ENCODE results near the gene SHMT1. TPM values are rescaled to one million over a fixed set of nuclear protein-coding genes. Genes with fewer than 3 reads are reported as not detected.

Gene SHMT1
- total and polyA plus RNA-seq, 2 of the 4 experiments (the other 2 are of a cell fraction) = 7.5 to 8.1 TPM

- Histone ChIP-seq H3K79me1 (ENCODE audit: low read depth in 1 of 2, low read length in 2 of 2) (peaks cover 7 to 28% of the 10 kb centered on the region in 2 experiments), H2AK5ac (ENCODE audit: low read depth, low read length) (no peak overlapping the region; the same call in 1 of the 2 replicates), H4K20me1 (ENCODE audit: insufficient read depth, low read length) (no peaks in the 10 kb centered on the region; the same call in 1 of the 2 replicates), H3K4me3 (ENCODE audit: insufficient read depth, low read depth, low read length) (no peak overlapping the region), H3K27me3 (ENCODE audit: control insufficient read depth, insufficient read depth, low read length) (no peaks in the 10 kb centered on the region), H2BK120ac (ENCODE audit: low read depth, low read length) (no peak overlapping the region; the same call in 1 of the 2 replicates), H2BK5ac (ENCODE audit: low read depth, low read length, poor library complexity, severe bottlenecking) (no peak overlapping the region), H3K9me3 (ENCODE audit: control insufficient read depth, insufficient read depth, low read length) (no peaks in the 10 kb centered on the region), H4K5ac (ENCODE audit: low read depth, low read length) (no peak overlapping the region; the same call in 1 of the 2 replicates), H3K23ac (ENCODE audit: low read depth, low read length) (no peak overlapping the region), H3K27ac (ENCODE audit: insufficient read depth, low read length) (peak overlapping the region; percentile 8; the same call in 1 of the 2 replicates), H3K36me3 (ENCODE audit: control insufficient read depth, insufficient read depth, low read length) (peaks cover 62% of the 10 kb centered on the region), H3K56ac (ENCODE audit: extremely low read depth, insufficient read depth, low read length) (no peak overlapping the region), H4K91ac (ENCODE audit: insufficient read depth, low read depth, low read length) (no peak overlapping the region), H3K9me1 (ENCODE audit: insufficient read depth, low read length) (peaks cover 9% of the 10 kb centered on the region; the same call in 1 of the 2 replicates), H2BK20ac (ENCODE audit: low read depth, low read length) (no peak overlapping the region), H3K18ac (ENCODE audit: low read depth, low read length) (no peak overlapping the region), H3K4me1 (ENCODE audit: control insufficient read depth, insufficient read depth, low read length) (peaks cover 6% of the 10 kb centered on the region; the same call in 1 of the 2 replicates), H2AK9ac (replicated peaks; ENCODE audit: low read depth, low read length, poor library complexity) (no peak overlapping the region), H4K8ac (ENCODE audit: low read depth in 2 of 2, low read length in 2 of 2) (no peak overlapping the region), H2BK15ac (ENCODE audit: low read depth, low read length) (no peak overlapping the region), H3K4ac (ENCODE audit: low read depth, low read length) (no peak overlapping the region), H3K9ac (ENCODE audit: low read depth, low read length) (no peak overlapping the region), H3K4me2 (ENCODE audit: low read depth, low read length) (no peak overlapping the region), H2AFZ (replicated peaks; ENCODE audit: low read length, poor library complexity) (no peak overlapping the region), H3K14ac (replicated peaks; ENCODE audit: low read depth, low read length) (no peak overlapping the region)
- 100% methylated on average over 2 of the region's 4 CpGs; no CpG with 5 or more reads in 1 of the 2 experiments for WGBS, 2 experiments (ENCODE audit: extremely low coverage in 2 of 2, insufficient read length in 1 of 2)
- dilution Hi-C loops (cut with HindIII; ENCODE audit: low sequenced_read_pairs, unreplicated experiment) = no loop called here
- ATAC-seq (ENCODE audit: low read depth) = no peak
- TF ChIP-seq SMC3 (IDR thresholded peaks at IDR 0.05; ENCODE audit: low read depth, low read length) (no peak), RCOR1 (IDR thresholded peaks at IDR 0.05; ENCODE audit: insufficient replicate concordance, low read length) (no peak), NFE2L2 (IDR thresholded peaks at IDR 0.05; ENCODE audit: low read depth, low read length) (no peak), RAD21 (IDR thresholded peaks at IDR 0.05; ENCODE audit: low read length) (no peak), MAZ (IDR thresholded peaks at IDR 0.05; ENCODE audit: borderline replicate concordance, low read depth, low read length) (no peak), MAFK (IDR thresholded peaks at IDR 0.05; ENCODE audit: low read depth, low read length) (no peak), FOS (IDR thresholded peaks at IDR 0.05; ENCODE audit: low read depth, low read length) (no peak), BHLHE40 (IDR thresholded peaks at IDR 0.05; ENCODE audit: low read depth, low read length) (no peak), POLR2A (IDR thresholded peaks at IDR 0.05; ENCODE audit: low read depth, low read length) (no peak), CTCF (conservative IDR thresholded peaks at IDR 0.05; ENCODE audit: low read depth, low read length) (no peak), CHD1 (IDR thresholded peaks at IDR 0.05; ENCODE audit: low read depth, low read length) (no peak), MXI1 (IDR thresholded peaks at IDR 0.05; ENCODE audit: borderline replicate concordance, low read depth, low read length) (no peak), RFX5 (IDR thresholded peaks at IDR 0.05; ENCODE audit: low read depth, low read length) (no peak), CEBPB (IDR thresholded peaks at IDR 0.05; ENCODE audit: low read depth, low read length) (no peak)
- TF ChIP-seq, protein P1, sequence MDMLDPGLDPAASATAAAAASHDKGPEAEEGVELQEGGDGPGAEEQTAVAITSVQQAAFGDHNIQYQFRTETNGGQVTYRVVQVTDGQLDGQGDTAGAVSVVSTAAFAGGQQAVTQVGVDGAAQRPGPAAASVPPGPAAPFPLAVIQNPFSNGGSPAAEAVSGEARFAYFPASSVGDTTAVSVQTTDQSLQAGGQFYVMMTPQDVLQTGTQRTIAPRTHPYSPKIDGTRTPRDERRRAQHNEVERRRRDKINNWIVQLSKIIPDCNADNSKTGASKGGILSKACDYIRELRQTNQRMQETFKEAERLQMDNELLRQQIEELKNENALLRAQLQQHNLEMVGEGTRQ (IDR thresholded peaks at IDR 0.05; ENCODE audit: low read depth, low read length) = no peak
- TF ChIP-seq, protein P2, sequence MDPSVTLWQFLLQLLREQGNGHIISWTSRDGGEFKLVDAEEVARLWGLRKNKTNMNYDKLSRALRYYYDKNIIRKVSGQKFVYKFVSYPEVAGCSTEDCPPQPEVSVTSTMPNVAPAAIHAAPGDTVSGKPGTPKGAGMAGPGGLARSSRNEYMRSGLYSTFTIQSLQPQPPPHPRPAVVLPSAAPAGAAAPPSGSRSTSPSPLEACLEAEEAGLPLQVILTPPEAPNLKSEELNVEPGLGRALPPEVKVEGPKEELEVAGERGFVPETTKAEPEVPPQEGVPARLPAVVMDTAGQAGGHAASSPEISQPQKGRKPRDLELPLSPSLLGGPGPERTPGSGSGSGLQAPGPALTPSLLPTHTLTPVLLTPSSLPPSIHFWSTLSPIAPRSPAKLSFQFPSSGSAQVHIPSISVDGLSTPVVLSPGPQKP (IDR thresholded peaks at IDR 0.05; ENCODE audit: borderline replicate concordance, low read depth, low read length) = no peak
- BruUV-seq (replicated peaks) = no TSS peak
- POLR2A ChIA-PET (ENCODE audit: unreplicated experiment) = no interaction called here
- CTCF ChIA-PET = interaction anchor here (0.6 kb wide), 1 partner anchor 15 kb away, joined by 3 read pairs; no protein-coding TSS in a partner anchor
- in situ Hi-C loops (cut with MboI; ENCODE audit: low sequenced_read_pairs) = no loop called here
- intact Hi-C loops (cut with micrococcal nuclease) = no loop called here
- no peak for DNase-seq
These were observed 83.1 kb downstream of the SHMT1 start for GRCh38 chr17:18280249-18280648.

Data from IMR-90 (cell line).